HG02759 (cell line): ENCODE data around the gene ABCC5.

Experiments used
- ATAC-seq: cut with Tn5 transposase; IDR thresholded peaks from one replicate; pipeline ENCODE4 v1.9.1; 2021; ENCODE audit warnings: mild to moderate bottlenecking, moderate library complexity; ENCODE audit not compliant: unreplicated experiment

The ABCC5 gene

DNA sequence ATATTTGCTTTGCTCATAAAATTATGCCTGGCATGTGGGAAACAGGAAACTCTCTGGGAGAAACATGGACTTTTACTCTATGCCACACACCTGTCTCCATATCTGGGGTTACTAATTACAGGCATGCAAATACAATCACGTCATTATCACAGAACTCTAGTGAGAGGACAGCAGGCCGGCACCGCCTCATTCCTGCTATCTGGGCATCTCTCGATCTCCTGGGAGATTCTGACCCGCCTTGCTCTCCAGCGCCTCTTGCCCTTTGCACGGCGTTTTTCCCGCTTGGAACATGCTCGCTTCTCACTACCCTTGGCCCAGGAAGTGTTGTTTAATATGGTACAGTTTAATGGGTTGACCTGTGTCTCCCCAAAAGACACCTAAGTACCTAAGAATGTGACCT lies 87.6 kb downstream of the ABCC5 start:
- ATAC-seq: no peak

DNA sequence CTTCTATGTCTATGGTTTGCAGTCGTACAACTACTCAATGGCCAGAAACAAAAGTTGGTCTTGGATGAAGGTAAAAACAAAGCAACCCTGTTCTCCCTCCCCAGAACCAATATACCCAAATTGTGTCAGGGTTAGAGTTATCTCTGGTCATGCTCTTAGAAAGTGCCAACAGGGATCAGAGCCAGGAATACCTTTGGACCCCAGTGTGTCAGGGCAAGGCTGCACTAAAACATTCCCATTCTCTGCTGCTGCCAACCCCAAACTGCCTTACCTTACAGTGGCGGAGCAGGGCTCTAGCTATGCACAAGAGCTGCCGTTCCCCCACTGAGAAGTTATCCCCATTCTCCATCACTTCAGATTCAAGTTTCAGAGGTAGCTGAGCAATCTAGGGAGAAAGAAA lies 90.6 kb downstream of the ABCC5 start:
- ATAC-seq: no peak

GRCh38 chr3:183924956-183925355 lies 92.7 kb downstream of the ABCC5 start:
- no peak for ATAC-seq

DNA sequence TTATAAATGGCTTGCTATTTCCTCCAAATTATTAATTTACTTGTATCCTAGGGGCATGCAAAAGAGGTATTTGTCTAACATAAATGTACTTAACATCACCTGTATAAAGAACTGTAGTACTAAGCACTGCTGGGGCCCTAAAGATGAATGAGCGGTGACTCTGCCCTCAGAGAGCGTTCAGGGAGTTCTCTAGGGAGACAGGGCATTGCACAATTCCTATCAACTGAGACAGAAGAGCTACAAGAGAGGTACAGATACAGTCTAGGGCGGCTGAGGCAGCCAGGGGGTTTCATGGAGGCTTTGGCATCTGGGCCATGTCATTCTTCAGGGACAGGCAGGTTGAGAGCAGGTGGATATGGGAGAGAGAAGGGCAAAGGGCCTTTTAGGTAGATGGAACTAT lies 93.1 kb downstream of the ABCC5 start:
- no peak for ATAC-seq

DNA sequence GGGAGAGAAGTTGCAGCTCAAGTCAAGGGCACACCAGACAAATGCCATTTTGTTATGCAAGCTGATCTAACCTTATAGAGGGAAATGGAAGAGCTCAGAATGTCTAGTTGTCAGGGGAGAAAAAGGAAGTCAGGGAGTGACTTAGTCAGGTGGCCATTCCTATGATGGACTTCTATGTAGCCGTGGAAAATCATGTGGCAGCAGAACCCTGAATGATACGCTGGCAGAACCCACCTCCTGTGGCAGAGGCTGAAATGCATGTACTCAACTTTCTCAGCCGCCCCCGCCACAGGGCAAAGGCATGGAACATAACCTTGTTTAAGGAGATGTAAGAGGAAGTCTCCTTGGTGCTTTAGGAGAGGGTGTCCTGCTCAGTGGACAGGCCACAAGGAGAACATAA lies 95.3 kb downstream of the ABCC5 start:
- no peak for ATAC-seq

GRCh38 chr3:183921096-183921495 lies 96.6 kb downstream of the ABCC5 start:
- ATAC-seq: no peak

DNA sequence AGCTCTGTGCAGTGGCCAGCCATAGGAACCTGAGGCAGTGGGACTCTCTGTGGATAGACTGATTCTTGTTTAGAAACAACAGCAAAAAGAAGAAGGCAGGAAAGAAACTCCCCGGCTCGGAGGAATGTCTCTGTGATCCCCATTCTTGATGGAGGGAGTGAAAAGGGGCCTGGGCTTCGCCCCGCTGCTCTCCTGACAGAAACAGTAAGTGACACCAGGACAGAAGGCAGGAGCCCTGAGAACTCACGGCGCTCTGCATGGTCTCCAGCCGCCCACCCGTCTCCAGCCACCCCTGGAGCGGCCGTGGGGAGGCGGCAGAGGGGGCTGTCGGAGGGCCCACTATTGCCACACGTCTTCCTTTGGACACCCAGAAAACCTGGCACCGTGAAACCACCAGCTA lies 97.3 kb downstream of the ABCC5 start:
- ATAC-seq: no peak

DNA sequence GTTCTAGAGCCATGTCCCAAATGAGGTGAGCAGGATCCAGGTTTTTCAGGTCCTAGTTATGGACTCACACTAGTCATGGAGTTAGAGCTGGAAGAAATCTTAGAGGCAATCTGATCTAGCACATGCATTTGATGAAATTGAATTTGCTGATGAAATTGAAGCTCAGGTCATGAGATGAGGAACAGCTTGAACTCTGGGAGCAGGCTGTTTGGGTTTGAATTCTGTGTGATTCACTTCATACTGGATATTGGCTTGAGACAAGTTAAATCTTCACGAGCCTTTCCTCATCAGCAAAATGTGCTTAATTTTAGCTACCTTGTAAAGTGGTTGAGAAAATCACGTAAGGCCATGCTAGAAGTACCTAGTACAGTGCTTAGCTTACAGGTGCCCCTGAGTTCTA lies 99.5 kb downstream of the ABCC5 start:
- no peak for ATAC-seq

- ATAC-seq: no peak
These were observed 99.9 kb downstream of the ABCC5 start for GRCh38 chr3:183917776-183918175.

DNA sequence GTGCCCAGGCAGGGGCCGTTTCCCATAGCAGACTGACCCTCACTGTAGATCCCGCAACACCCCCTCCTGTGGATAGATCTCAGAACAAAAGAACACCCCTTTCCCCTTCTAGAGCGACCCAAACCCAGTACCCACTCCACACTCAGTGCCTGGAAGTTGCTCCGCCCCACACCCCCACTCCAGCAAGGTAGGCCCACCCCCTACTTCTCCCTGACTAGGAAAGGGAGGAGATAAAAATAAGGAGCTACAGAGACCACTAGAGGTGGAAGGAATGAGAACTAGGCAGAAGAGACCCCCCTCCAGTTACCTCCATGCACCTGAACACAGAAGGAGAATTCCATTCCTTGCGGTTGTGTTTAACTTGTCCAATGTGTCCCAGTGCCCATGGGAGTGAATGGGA lies 102.8 kb downstream of the ABCC5 start:
- ATAC-seq: no peak

- no peak for ATAC-seq
These were observed 104.1 kb downstream of the ABCC5 start for GRCh38 chr3:183913580-183913920.

DNA sequence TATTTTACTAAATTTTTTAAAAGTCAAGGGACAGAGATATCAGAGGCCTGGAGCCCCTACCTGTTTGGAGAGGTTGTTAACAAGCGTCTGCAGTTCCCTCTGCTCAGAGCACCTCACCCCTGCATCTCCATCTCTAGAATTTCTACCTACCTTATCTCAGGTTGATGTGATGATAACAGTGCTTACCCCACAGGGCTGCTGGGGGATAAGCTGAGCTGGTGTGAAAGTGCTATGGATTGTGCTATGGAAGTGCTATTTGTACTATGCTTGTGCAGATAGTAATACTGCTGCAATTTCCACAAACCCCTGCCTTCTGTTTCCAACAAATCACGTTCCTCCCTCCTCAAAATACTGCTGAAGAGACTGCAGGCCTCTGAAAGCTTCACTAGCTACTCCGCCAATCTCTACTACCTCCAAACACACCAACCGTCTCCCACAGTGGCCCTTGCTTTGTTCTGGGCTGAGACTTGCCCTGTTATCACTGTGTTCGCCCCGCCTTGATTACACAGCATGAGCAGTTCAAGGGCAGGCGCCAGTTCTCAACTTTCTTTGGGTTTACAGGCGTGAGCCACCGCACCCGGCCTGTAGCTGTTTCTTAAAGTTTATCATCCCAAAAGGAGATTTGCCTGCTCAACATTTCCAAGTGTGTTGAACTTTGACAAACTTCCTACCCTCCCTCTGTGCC lies 104.6 kb downstream of the ABCC5 start:
- ATAC-seq: no peak

- ATAC-seq: no peak
These were observed 105.7 kb downstream of the ABCC5 start for GRCh38 chr3:183911763-183912506.

DNA sequence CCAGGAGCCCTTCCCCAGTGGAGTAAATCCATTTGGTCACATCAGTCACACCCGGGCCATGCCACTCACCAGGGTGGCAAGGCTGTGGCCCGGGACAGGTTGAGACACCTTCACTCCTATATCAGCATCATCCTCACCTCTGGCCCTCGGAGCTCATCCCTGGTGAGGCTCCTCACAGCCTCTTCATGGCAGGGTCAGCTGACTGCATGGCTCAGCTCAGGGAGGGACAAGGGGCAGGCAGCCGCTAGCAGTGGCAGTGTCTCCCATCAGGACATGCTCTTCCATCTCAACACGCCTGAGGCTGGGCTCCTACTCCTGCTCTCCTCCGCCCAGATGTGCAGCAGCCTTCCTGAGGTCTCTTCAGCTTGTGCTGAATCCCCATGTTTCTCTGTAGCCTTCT lies 106.6 kb downstream of the ABCC5 start:
- ATAC-seq: no peak

- no peak for ATAC-seq
These were observed 108.6 kb downstream of the ABCC5 start for GRCh38 chr3:183909030-183909600.

- no peak for ATAC-seq
These were observed 109.8 kb downstream of the ABCC5 start for GRCh38 chr3:183907911-183908331.

DNA sequence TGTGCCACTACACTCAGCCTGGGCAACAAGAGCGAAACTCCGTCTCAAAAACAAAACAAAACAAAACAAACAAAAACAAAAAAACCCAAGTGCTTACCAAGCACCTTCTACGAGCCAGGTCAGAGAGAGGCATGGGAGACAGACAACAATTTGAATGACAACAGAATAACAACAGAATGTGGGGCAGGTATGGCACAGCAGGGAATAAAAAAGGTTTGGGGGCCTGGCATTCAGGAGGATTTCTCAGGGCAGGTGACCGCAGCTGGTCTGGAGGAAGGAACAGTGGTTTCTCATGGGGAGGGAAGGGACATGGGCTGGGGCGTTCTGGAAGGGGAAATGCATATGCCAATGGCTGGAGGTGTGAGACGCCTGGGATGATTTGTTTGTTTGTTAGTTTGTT lies 110.5 kb downstream of the ABCC5 start:
- ATAC-seq: no peak

DNA sequence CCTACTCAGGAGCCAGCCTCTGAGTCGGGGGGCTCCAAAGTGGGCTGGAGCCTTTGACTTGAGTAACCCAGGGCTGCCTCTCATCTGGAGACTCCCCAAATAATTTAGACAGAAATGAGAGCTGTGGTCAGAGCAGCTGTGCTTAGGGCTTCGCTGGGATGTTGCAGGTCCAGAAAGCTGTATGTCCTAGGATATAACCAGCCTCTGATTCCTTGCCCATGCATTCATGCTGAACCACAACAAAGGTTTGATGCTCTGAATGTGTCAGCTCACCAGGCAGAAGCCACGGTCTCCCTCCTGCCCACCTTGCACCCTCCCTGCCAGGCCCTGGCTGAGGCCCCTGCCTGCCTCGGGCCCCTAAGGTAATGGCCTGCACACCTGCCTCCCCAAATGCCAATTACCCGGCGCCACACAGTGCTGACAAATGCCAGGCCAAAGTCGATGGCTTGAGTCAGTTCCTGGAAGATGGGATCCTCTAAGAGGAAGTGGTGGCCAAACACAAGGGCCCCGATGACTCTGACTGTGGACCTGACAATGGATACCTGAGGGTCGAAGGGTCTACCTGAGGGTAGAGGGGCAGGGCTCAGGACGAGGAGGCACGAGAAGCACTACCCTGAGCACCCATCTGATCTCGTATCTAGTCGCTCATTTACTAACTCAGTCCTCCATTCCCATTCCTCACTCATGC lies 111.3 kb downstream of the ABCC5 start:
- no peak for ATAC-seq

GRCh38 chr3:183904833-183905780 lies 112.6 kb downstream of the ABCC5 start:
- no peak for ATAC-seq

- ATAC-seq: no peak
These were observed 119.7 kb downstream of the ABCC5 start for GRCh38 chr3:183898028-183898431.

DNA sequence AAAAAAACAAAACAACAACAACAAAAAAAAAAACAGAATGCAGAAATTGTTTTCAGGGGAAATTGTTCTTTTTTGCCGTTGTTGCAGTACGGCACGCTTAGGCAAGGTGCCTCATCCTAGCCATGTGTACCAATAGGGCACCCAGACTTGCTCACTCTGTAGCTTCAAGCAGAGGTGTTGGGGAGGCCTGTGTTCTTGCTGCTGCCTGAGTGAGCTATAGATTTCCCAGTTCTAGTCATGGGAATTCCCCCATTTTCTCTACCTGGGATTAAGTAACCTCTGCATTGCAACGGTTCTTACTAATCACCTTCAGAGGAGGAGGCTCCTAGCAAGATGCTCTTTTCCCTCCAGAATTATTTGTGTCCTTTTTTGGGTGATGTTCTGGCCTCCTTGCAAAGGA lies 120.1 kb downstream of the ABCC5 start:
- no peak for ATAC-seq
